ENCODE measurements around the gene NDUFB2.

NDUFB2 gene

GRCh38 chr7:140696680-140697446, at the start of gene NDUFB2 (continued):
- TF ChIP-seq PBX3 (CRISPR knock-in tag; IDR thresholded peaks at IDR 0.05) (peak; percentile 82; the same call in 1 of the 2 replicates), ZNF311 (tag by site-specific recombination; IDR thresholded peaks at IDR 0.05; ENCODE audit: borderline replicate concordance) (no peak), ZFHX2 (tag by site-specific recombination; conservative IDR thresholded peaks at IDR 0.05) (peak; percentile 39; the same call in 1 of the 2 replicates), ZIC2 (tag by site-specific recombination; IDR thresholded peaks at IDR 0.05) (peak; percentile 88), ZNF514 (tag by site-specific recombination; IDR thresholded peaks at IDR 0.05) (no peak), ZNF837 (tag by site-specific recombination; IDR thresholded peaks at IDR 0.05) (no peak), HOXC10 (CRISPR knock-in tag; IDR thresholded peaks at IDR 0.05) (0 out of 2 replicates have a peak, but pooled peaks have one; percentile 75), ZNF560 (tag by site-specific recombination; IDR thresholded peaks at IDR 0.05; ENCODE audit: borderline replicate concordance) (no peak), ZNF549 (tag by site-specific recombination; IDR thresholded peaks at IDR 0.05) (no peak), ELK4 (IDR thresholded peaks at IDR 0.05; ENCODE audit: borderline replicate concordance, low read depth, low read length) (no peak), ZNF664 (tag by site-specific recombination; IDR thresholded peaks at IDR 0.05) (no peak), SETDB1 (IDR thresholded peaks at IDR 0.05; ENCODE audit: insufficient read length, low read length) (no peak), ZNF174 (tag by site-specific recombination; IDR thresholded peaks at IDR 0.05) (no peak), GLI2 (tag by site-specific recombination; IDR thresholded peaks at IDR 0.05; ENCODE audit: borderline replicate concordance, low read depth) (no peak), ZNF660 (tag by site-specific recombination; IDR thresholded peaks at IDR 0.05) (peak; percentile 50), ZNF777 (tag by site-specific recombination; IDR thresholded peaks at IDR 0.05; ENCODE audit: borderline replicate concordance) (peak; percentile 85; the same call in 1 of the 2 replicates)
- TF ChIP-seq, protein P1, sequence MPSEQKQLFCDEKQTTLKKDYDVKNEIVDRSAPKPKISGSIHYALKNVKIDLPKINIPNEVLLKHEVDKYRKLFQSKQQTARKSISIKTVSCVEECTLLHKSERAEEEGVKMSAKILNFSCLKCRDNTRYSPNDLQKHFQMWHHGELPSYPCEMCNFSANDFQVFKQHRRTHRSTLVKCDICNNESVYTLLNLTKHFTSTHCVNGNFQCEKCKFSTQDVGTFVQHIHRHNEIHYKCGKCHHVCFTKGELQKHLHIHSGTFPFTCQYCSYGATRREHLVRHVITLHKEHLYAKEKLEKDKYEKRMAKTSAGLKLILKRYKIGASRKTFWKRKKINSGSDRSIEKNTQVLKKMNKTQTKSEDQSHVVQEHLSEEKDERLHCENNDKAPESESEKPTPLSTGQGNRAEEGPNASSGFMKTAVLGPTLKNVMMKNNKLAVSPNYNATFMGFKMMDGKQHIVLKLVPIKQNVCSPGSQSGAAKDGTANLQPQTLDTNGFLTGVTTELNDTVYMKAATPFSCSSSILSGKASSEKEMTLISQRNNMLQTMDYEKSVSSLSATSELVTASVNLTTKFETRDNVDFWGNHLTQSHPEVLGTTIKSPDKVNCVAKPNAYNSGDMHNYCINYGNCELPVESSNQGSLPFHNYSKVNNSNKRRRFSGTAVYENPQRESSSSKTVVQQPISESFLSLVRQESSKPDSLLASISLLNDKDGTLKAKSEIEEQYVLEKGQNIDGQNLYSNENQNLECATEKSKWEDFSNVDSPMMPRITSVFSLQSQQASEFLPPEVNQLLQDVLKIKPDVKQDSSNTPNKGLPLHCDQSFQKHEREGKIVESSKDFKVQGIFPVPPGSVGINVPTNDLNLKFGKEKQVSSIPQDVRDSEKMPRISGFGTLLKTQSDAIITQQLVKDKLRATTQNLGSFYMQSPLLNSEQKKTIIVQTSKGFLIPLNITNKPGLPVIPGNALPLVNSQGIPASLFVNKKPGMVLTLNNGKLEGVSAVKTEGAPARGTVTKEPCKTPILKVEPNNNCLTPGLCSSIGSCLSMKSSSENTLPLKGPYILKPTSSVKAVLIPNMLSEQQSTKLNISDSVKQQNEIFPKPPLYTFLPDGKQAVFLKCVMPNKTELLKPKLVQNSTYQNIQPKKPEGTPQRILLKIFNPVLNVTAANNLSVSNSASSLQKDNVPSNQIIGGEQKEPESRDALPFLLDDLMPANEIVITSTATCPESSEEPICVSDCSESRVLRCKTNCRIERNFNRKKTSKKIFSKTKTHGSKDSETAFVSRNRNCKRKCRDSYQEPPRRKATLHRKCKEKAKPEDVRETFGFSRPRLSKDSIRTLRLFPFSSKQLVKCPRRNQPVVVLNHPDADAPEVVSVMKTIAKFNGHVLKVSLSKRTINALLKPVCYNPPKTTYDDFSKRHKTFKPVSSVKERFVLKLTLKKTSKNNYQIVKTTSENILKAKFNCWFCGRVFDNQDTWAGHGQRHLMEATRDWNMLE (tag by site-specific recombination; conservative IDR thresholded peaks at IDR 0.05; ENCODE audit: low read depth) = no peak
- TF ChIP-seq, protein P2, sequence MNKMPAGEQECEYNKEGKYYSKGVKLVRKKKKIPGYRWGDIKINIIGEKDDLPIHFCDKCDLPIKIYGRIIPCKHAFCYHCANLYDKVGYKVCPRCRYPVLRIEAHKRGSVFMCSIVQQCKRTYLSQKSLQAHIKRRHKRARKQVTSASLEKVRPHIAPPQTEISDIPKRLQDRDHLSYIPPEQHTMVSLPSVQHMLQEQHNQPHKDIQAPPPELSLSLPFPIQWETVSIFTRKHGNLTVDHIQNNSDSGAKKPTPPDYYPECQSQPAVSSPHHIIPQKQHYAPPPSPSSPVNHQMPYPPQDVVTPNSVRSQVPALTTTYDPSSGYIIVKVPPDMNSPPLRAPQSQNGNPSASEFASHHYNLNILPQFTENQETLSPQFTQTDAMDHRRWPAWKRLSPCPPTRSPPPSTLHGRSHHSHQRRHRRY (tag by site-specific recombination; IDR thresholded peaks at IDR 0.05) = no peak
- TF ChIP-seq, protein P3, sequence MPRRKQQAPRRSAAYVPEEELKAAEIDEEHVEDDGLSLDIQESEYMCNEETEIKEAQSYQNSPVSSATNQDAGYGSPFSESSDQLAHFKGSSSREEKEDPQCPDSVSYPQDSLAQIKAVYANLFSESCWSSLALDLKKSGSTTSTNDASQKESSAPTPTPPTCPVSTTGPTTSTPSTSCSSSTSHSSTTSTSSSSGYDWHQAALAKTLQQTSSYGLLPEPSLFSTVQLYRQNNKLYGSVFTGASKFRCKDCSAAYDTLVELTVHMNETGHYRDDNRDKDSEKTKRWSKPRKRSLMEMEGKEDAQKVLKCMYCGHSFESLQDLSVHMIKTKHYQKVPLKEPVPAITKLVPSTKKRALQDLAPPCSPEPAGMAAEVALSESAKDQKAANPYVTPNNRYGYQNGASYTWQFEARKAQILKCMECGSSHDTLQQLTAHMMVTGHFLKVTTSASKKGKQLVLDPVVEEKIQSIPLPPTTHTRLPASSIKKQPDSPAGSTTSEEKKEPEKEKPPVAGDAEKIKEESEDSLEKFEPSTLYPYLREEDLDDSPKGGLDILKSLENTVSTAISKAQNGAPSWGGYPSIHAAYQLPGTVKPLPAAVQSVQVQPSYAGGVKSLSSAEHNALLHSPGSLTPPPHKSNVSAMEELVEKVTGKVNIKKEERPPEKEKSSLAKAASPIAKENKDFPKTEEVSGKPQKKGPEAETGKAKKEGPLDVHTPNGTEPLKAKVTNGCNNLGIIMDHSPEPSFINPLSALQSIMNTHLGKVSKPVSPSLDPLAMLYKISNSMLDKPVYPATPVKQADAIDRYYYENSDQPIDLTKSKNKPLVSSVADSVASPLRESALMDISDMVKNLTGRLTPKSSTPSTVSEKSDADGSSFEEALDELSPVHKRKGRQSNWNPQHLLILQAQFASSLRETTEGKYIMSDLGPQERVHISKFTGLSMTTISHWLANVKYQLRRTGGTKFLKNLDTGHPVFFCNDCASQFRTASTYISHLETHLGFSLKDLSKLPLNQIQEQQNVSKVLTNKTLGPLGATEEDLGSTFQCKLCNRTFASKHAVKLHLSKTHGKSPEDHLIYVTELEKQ (tag by site-specific recombination; IDR thresholded peaks at IDR 0.05; ENCODE audit: borderline replicate concordance) = no peak
- TF ChIP-seq, protein P4, sequence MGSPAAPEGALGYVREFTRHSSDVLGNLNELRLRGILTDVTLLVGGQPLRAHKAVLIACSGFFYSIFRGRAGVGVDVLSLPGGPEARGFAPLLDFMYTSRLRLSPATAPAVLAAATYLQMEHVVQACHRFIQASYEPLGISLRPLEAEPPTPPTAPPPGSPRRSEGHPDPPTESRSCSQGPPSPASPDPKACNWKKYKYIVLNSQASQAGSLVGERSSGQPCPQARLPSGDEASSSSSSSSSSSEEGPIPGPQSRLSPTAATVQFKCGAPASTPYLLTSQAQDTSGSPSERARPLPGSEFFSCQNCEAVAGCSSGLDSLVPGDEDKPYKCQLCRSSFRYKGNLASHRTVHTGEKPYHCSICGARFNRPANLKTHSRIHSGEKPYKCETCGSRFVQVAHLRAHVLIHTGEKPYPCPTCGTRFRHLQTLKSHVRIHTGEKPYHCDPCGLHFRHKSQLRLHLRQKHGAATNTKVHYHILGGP (tag by site-specific recombination; IDR thresholded peaks at IDR 0.05) = no peak
- TF ChIP-seq, protein P5, sequence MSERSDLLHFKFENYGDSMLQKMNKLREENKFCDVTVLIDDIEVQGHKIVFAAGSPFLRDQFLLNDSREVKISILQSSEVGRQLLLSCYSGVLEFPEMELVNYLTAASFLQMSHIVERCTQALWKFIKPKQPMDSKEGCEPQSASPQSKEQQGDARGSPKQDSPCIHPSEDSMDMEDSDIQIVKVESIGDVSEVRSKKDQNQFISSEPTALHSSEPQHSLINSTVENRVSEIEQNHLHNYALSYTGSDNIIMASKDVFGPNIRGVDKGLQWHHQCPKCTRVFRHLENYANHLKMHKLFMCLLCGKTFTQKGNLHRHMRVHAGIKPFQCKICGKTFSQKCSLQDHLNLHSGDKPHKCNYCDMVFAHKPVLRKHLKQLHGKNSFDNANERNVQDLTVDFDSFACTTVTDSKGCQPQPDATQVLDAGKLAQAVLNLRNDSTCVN (tag by site-specific recombination; optimal IDR thresholded peaks at IDR 0.05) = peak; percentile 98
- TF ChIP-seq, protein P6, sequence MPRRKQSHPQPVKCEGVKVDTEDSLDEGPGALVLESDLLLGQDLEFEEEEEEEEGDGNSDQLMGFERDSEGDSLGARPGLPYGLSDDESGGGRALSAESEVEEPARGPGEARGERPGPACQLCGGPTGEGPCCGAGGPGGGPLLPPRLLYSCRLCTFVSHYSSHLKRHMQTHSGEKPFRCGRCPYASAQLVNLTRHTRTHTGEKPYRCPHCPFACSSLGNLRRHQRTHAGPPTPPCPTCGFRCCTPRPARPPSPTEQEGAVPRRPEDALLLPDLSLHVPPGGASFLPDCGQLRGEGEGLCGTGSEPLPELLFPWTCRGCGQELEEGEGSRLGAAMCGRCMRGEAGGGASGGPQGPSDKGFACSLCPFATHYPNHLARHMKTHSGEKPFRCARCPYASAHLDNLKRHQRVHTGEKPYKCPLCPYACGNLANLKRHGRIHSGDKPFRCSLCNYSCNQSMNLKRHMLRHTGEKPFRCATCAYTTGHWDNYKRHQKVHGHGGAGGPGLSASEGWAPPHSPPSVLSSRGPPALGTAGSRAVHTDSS (tag by site-specific recombination; IDR thresholded peaks at IDR 0.05) = no peak
